Thyroid gland (tissue), 4 donors: ENCODE results near the gene MCAT. TPM values are rescaled to one million over a fixed set of nuclear protein-coding genes. Genes with fewer than 3 reads are reported as not detected.

Experiments
- DNase-seq, 2 donors: peaks; one replicate each; pipeline ENCODE4 v3.0.0-alpha.2; 2019
- H3K27ac ChIP-seq, 3 donors: fragments of 200-600 bp; sonication (generic); 1 replicate in 2 of 3; 2 replicates in 1 of 3; pipeline ENCODE4 v1.5.1; 2016 to 2019; ENCODE audit warnings: mild to moderate bottlenecking in 1 of 3, moderate library complexity in 1 of 3
- H3K27me3 ChIP-seq: fragments of 200-600 bp; sonication (generic); one replicate; pipeline ENCODE4 v1.5.1; 2019
- H3K36me3 ChIP-seq, 2 donors: fragments of 200-600 bp; sonication (generic); one replicate each; pipeline ENCODE4 v1.5.1; 2016 to 2019
- H3K4me1 ChIP-seq, 2 donors: fragments of 200-600 bp; sonication (generic); one replicate each; pipeline ENCODE4 v1.5.1; 2017 to 2019
- H3K4me3 ChIP-seq, 3 donors: fragments of 200-600 bp; sonication (generic); replicated peaks in 1 of 3; 1 replicate in 2 of 3; 2 replicates in 1 of 3; pipeline ENCODE4 v1.5.1; 2016; ENCODE audit warnings: mild to moderate bottlenecking in 1 of 3
- H3K9me3 ChIP-seq: fragments of 200-600 bp; sonication (generic); one replicate; pipeline ENCODE4 v1.5.1; 2017
- POLR2A ChIP-seq, 2 donors: fragments of 450-650 bp; IDR thresholded peaks; one replicate each; pipeline ENCODE4 v1.6.1; 2017; ENCODE audit warnings: antibody characterized with exemption in 2 of 2, mild to moderate bottlenecking in 2 of 2, moderate library complexity in 1 of 2
- WGBS, 2 donors: methylation state at CpG; one replicate each; pipeline ENCODE4 v1.1.5; 2017; 5-methylcytosine and 5-hydroxymethylcytosine counted together
- intact Hi-C: fragments of 100-400 bp; cut with DNase I; formaldehyde crosslinking; loops from one replicate; pipeline ENCODE4 v1.15.1; 2023
- total RNA-seq, 4 donors: library from RNA; depleted of rRNA; stranded (reverse); fragments of >200 nt; gene quantifications; one replicate each; pipeline ENCODE4 v1.2.3, GENCODE V29; 2016
- TF ChIP-seq, protein P1 (sequence below), 6 experiments: fragments of 200-600 bp in 3 of 6; fragments of 450-650 bp in 3 of 6; sonication (generic) in 3 of 6; IDR thresholded peaks; one replicate each; pipeline ENCODE4 v1.5.1; 2016 to 2019; ENCODE audit warnings: antibody characterized with exemption in 6 of 6, mild to moderate bottlenecking in 2 of 6, inconsistent platforms in 1 of 6, moderate library complexity in 1 of 6

The MCAT gene, protein sequence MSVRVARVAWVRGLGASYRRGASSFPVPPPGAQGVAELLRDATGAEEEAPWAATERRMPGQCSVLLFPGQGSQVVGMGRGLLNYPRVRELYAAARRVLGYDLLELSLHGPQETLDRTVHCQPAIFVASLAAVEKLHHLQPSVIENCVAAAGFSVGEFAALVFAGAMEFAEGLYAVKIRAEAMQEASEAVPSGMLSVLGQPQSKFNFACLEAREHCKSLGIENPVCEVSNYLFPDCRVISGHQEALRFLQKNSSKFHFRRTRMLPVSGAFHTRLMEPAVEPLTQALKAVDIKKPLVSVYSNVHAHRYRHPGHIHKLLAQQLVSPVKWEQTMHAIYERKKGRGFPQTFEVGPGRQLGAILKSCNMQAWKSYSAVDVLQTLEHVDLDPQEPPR
- total RNA-seq: 10 to 100 TPM; 28.4 to 48.5 (median 38.3) TPM

DNA sequence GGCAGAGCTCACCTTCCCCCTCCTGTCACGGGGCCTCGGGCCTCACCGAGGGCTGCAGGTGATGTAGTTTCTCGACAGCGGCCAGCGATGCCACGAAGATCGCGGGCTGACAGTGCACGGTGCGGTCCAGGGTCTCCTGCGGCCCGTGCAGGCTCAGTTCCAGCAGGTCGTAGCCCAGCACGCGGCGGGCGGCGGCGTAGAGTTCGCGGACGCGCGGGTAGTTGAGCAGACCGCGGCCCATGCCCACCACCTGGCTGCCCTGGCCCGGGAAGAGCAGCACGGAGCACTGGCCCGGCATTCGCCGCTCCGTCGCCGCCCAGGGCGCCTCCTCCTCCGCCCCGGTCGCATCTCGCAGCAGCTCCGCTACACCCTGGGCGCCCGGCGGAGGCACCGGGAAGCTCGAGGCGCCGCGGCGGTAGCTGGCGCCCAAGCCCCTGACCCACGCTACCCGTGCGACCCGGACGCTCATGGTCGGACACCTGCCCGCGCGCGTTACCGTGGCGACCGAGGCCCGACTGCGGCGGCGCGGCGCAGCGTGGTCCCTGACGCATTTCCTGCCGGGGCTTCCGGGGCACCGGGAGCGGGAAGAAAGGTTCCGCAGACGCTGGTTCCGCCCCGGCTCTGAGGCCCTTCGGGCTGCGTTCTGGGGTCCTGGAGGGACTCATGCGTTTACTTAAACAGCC is at the start of gene MCAT:
Gene MCAT (minus strand): TSS at position 519 of the 683 bp plus-strand sequence. CDS start 50 bp downstream, at position 469.
- WGBS, 2 donors: 0 to 1% methylated on average over 6 to 29 of the region's 83 CpGs
- H3K4me1 ChIP-seq: peaks cover 13 to 15% of the 10 kb centered on the region in 2 donors
- peaks cover 6 to 7% of the 10 kb centered on the region in 2 donors for H3K36me3 ChIP-seq
- peak in 1 of 2 donors; percentile 72 for TF ChIP-seq POLR2A (IDR thresholded peaks at IDR 0.05)
- TF ChIP-seq, protein P1, sequence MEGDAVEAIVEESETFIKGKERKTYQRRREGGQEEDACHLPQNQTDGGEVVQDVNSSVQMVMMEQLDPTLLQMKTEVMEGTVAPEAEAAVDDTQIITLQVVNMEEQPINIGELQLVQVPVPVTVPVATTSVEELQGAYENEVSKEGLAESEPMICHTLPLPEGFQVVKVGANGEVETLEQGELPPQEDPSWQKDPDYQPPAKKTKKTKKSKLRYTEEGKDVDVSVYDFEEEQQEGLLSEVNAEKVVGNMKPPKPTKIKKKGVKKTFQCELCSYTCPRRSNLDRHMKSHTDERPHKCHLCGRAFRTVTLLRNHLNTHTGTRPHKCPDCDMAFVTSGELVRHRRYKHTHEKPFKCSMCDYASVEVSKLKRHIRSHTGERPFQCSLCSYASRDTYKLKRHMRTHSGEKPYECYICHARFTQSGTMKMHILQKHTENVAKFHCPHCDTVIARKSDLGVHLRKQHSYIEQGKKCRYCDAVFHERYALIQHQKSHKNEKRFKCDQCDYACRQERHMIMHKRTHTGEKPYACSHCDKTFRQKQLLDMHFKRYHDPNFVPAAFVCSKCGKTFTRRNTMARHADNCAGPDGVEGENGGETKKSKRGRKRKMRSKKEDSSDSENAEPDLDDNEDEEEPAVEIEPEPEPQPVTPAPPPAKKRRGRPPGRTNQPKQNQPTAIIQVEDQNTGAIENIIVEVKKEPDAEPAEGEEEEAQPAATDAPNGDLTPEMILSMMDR (IDR thresholded peaks at IDR 0.05): peak in 1 of 6 experiments; percentile 15
- peak; percentile 85 for DNase-seq
- no peaks in the 10 kb centered on the region for H3K27me3 ChIP-seq
- peak within 1 kb of the TSS in 2 of 3 donors; percentile 35 to 61 for H3K27ac ChIP-seq
- H3K9me3 ChIP-seq: no peaks in the 10 kb centered on the region
- peak within 1 kb of the TSS; percentile 93 to 96 (median 96) for H3K4me3 ChIP-seq
- intact Hi-C loops: no loop called here

DNA sequence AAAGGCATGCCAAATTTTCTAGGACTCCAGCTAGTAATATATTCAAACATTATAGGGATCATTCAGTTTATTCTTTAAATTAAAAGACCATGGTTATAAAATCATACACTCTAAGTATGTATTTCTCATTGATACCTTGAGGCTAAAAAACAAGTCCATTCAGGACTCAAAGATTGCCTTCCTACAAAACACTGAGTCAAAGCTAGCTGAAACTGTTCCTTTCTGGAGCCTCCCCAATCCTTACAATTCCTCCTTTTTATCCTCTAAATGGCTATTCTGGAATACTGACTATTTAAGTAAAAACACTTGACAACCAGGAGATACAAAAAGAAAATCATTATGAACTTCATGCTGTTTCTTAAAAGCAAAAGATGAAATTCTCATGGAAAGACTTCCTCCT is 48.6 kb upstream of the MCAT start:
- DNase-seq: no peak
- intact Hi-C loops: no loop called here
- no peak overlapping the region for H3K4me3 ChIP-seq
- no peak overlapping the region for H3K27ac ChIP-seq
- no peaks in the 10 kb centered on the region for H3K4me1 ChIP-seq
- H3K27me3 ChIP-seq: no peaks in the 10 kb centered on the region
- no peaks in the 10 kb centered on the region for H3K36me3 ChIP-seq
- no peak for TF ChIP-seq POLR2A (IDR thresholded peaks at IDR 0.05)
- TF ChIP-seq, protein P1 (IDR thresholded peaks at IDR 0.05): no peak
- no peaks in the 10 kb centered on the region for H3K9me3 ChIP-seq

DNA sequence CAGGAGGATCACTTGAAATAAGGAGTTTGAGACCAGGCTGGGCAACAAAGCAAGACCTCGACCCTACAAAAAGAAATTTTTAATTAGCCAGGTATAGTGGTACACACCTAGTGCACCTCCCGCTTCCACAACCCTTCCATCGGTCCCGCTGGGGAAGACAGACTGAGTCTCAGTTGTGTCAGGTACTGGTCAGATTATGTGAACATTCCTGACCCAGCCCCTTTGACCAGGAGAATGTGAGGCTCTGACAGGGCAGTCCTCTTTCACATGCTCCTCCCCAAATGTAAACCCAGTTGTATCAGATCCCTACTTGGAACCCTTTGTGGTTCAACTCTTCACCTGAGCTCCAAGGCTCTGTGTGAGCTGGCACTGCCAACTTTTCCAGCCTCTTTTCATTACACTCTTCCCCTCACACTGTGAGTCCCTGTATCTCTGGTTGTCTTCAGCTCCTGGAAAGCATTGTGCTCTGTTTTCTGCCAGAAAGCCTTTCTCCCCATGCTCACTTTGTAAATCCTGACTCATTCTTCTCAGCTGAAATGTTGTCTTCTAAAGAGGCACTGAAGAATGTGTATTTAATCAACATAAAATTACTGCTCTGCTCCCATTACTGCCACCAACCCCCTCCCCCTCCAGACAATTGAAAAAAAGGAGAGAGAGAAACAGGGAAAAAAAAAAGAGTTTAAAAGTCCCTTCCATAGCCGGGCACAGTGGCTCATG is 45.8 kb upstream of the MCAT start:
- H3K27ac ChIP-seq: no peak overlapping the region
- no peak for DNase-seq
- H3K36me3 ChIP-seq: no peaks in the 10 kb centered on the region
- no peak for TF ChIP-seq POLR2A (IDR thresholded peaks at IDR 0.05)
- TF ChIP-seq, protein P1 (IDR thresholded peaks at IDR 0.05): no peak
- 89 to 98% methylated on average over 5 of the region's 5 CpGs for WGBS, 2 donors
- intact Hi-C loops: no loop called here
- no peak overlapping the region for H3K4me3 ChIP-seq
- H3K9me3 ChIP-seq: no peaks in the 10 kb centered on the region
- H3K4me1 ChIP-seq: peaks cover 9 to 10% of the 10 kb centered on the region in 2 donors
- no peaks in the 10 kb centered on the region for H3K27me3 ChIP-seq

DNA sequence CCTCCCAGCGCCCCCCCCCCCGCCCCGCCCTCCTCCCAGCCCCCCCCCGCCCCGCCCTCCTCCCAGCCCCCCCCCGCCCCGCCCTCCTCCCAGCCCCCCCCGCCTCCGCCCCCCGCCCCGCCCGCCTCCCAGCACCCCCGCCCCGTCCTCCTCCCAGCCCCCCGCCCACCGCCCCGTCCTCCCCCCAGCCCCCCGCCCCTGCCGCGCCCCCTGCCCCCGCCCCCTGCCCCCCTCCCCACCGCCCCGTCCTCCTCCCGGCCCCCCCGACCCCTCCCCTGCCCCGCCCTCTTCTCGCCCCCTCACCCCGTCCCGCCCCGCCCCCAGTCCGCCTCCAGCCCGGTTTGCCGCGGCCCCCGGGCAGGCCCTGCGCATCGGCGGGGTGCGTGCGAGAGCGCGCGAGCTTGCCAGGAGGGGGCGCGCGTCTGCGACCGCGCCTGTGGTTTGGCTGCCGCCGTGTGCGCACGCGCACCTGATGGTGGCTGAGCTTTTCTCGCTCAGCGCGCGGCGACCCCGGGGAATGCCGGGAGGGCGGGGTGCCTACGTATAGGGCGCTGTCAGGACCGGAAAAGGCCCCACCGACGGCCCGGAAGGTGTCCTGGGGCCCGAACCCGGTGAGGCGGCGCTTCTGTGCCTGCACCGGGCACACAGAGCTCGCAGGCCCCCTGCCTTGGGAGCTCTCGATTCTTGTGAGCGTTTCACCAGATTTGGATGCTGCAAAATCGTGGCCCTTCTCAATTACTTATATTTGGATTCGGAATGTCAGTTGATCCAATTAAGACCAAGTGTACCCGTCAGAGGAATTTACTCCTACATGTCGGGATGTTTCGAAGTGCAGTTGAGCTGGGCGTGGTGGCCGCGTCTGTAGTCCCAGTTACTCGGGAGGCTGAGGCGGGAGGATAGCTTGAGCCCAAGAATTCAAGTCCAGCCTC is 44.2 kb upstream of the MCAT start:
- Histone ChIP-seq H3K4me3 (peak overlapping the region in 2 of 3 donors; percentile 6 to 40), H3K9me3 (no peaks in the 10 kb centered on the region), H3K36me3 (no peaks in the 10 kb centered on the region), H3K27ac (peak overlapping the region; percentile 73 to 89 (median 82)), H3K27me3 (no peaks in the 10 kb centered on the region), H3K4me1 (peaks cover 9 to 10% of the 10 kb centered on the region in 2 donors)
- WGBS, 2 donors: 22 to 30% methylated on average over 12 to 13 of the region's 86 CpGs
- DNase-seq: peak; percentile 95 to 97
- peak in 1 of 2 donors; percentile 57 for TF ChIP-seq POLR2A (IDR thresholded peaks at IDR 0.05)
- TF ChIP-seq, protein P1 (IDR thresholded peaks at IDR 0.05): peak in 4 of 6 experiments; percentile 41 to 83 (median 66)
- intact Hi-C loops: no loop called here
